Transverse colon (tissue), 4 donors: ENCODE data around the gene DIPK2A. TPM values are rescaled to one million over a fixed set of nuclear protein-coding genes. Genes with fewer than 3 reads are reported as not detected.

ENCODE experiments used
- DNase-seq: peaks from one replicate; pipeline ENCODE4 v3.0.0-alpha.2; 2019
- H3K27ac ChIP-seq, 4 donors: fragments of 200-600 bp; sonication (generic); 2 replicates each; pipeline ENCODE4 v1.5.1; 2016 to 2018; ENCODE audit warnings: inconsistent platforms in 4 of 4
- H3K27me3 ChIP-seq: fragments of 200-600 bp; sonication (generic); 2 replicates; pipeline ENCODE4 v1.5.1; 2017; ENCODE audit warnings: inconsistent platforms
- H3K36me3 ChIP-seq, 4 donors: fragments of 200-600 bp; sonication (generic); 2 replicates each; pipeline ENCODE4 v1.5.1; 2017 to 2019; ENCODE audit warnings: inconsistent platforms in 4 of 4
- H3K4me1 ChIP-seq, 4 donors: fragments of 200-600 bp; sonication (generic); 2 replicates each; pipeline ENCODE4 v1.5.1; 2017 to 2020; ENCODE audit warnings: inconsistent platforms in 4 of 4
- H3K4me3 ChIP-seq, 4 donors: fragments of 200-600 bp; sonication (generic); 1 replicate in 1 of 4; 2 replicates in 3 of 4; pipeline versions ENCODE4 v1.5.1 to v1.6.1; 2017 to 2019; ENCODE audit warnings: inconsistent platforms in 4 of 4
- H3K9me3 ChIP-seq, 2 donors: fragments of 200-600 bp; sonication (generic); 2 replicates each; pipeline ENCODE4 v1.5.1; 2017 to 2019; ENCODE audit warnings: inconsistent platforms in 2 of 2
- EP300 ChIP-seq: sonication (generic); formaldehyde crosslinking; IDR thresholded peaks from one replicate; pipeline ENCODE4 v1.6.1; 2017; ENCODE audit warnings: antibody characterized with exemption, low read depth
- POLR2A ChIP-seq: fragments of 450-650 bp; IDR thresholded peaks from one replicate; pipeline ENCODE4 v1.6.1; 2016; ENCODE audit warnings: antibody characterized with exemption, mild to moderate bottlenecking, moderate library complexity
- POLR2AphosphoS5 ChIP-seq, 3 donors: sonication (generic); formaldehyde crosslinking; IDR thresholded peaks; one replicate each; pipeline ENCODE4 v1.6.1; 2016; ENCODE audit warnings: antibody characterized with exemption in 3 of 3
- WGBS, 2 donors: methylation state at CpG; one replicate each; pipeline ENCODE4 v1.1.5; 2018; ENCODE audit warnings: low coverage in 1 of 2; 5-methylcytosine and 5-hydroxymethylcytosine counted together
- in situ Hi-C, 4 donors: fragments of 200-750 bp; cut with MboI; loops; one replicate each; pipeline versions ENCODE4 v1.15.0 to v1.15.1; 2017; ENCODE audit warnings: low sequenced_read_pairs in 3 of 4, low pct_ligation_motif_present in 1 of 4, low pct_unique_long_range_greater_than_20kb in 1 of 4
- intact Hi-C: fragments of 100-400 bp; cut with DNase I; formaldehyde crosslinking; loops from one replicate; pipeline ENCODE4 v1.15.1; 2023; ENCODE audit warnings: low total_unique reads
- total RNA-seq, 4 donors: library from RNA; depleted of rRNA; stranded (reverse); fragments of >200 nt; gene quantifications; one replicate each; pipeline ENCODE4 v1.1.0, GENCODE V29; 2016
- TF ChIP-seq, protein P1 (sequence below), 5 experiments: fragments of 200-600 bp in 3 of 5; fragments of 450-650 bp in 2 of 5; sonication (generic) in 3 of 5; IDR thresholded peaks; 1 replicate in 2 of 5; 2 replicates in 3 of 5; pipeline ENCODE4 v1.5.1; 2016 to 2017; ENCODE audit warnings: antibody characterized with exemption in 5 of 5, inconsistent platforms in 3 of 5, mild to moderate bottlenecking in 2 of 5, moderate library complexity in 1 of 5

The DIPK2A gene
- total RNA-seq, 4 donors from 2014 or later = 10.1 to 28.3 (median 17.0) TPM

DNA sequence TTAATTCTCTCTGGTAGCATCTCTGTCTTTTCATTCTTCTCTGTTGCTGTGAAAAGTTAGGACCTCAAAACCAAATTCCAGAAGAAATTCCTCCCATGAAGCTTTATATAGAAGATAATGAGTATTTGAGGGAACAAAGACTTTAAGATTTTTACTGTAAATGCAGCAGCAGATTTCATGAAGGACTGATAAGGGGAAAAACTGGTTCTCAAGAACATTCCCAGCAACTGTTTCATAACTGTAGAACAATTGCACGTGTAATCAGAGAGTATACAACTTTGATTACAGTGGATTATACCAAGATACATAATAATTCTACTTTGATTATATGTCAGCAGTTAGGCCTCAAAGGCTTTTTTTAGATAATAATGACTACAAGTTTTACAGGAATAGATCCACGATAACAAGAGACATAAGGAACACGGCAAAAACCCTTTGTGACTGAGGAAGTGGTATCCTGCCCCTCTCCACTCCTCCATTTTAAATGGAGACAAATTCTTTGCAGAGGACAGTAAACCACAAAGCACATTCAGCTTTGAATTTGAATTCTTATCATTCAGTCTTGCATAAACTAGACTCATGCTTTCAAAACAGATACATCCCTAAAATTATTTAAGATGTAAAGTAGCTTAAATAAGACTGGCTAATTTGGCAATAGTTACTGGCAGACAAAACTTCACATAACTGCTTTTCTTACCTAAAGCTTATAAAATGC, 42.9 kb upstream of the DIPK2A start:
- intact Hi-C loops = no loop called here
- Histone ChIP-seq H3K36me3 (no peaks in the 10 kb centered on the region), H3K27ac (no peak overlapping the region), H3K27me3 (no peaks in the 10 kb centered on the region), H3K9me3 (no peaks in the 10 kb centered on the region), H3K4me3 (no peak overlapping the region), H3K4me1 (no peaks in the 10 kb centered on the region)
- TF ChIP-seq EP300 = no peak
- TF ChIP-seq, protein P1, sequence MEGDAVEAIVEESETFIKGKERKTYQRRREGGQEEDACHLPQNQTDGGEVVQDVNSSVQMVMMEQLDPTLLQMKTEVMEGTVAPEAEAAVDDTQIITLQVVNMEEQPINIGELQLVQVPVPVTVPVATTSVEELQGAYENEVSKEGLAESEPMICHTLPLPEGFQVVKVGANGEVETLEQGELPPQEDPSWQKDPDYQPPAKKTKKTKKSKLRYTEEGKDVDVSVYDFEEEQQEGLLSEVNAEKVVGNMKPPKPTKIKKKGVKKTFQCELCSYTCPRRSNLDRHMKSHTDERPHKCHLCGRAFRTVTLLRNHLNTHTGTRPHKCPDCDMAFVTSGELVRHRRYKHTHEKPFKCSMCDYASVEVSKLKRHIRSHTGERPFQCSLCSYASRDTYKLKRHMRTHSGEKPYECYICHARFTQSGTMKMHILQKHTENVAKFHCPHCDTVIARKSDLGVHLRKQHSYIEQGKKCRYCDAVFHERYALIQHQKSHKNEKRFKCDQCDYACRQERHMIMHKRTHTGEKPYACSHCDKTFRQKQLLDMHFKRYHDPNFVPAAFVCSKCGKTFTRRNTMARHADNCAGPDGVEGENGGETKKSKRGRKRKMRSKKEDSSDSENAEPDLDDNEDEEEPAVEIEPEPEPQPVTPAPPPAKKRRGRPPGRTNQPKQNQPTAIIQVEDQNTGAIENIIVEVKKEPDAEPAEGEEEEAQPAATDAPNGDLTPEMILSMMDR (IDR thresholded peaks at IDR 0.05) = no peak
- no peak for TF ChIP-seq POLR2A
- no peak for TF ChIP-seq POLR2AphosphoS5 (IDR thresholded peaks at IDR 0.05)
- DNase-seq = no peak
- in situ Hi-C loops = no loop called here
- 44 to 52% methylated on average over 3 of the region's 3 CpGs for WGBS, 2 donors

DNA sequence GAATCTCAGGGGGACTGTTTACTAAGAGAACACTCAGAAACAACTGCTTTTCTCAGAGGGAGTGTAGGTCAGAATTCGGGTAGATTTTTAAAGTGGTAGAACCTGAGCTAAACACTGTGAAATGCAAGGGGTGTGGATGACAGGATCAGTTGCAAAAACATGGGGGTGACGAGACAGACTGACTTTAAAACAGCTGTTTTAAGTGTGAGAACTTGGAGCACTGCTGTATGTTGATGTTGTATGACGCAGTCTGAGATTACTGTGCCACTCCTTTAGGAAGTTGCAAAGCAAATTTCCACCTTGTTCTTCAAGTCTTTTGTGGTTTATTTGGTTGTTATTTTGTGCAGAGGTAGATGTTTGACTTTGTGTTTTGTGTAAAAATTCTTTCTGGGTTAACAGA, 36.8 kb upstream of the DIPK2A start:
- TF ChIP-seq POLR2A (no peak), POLR2AphosphoS5 (IDR thresholded peaks at IDR 0.05) (no peak), EP300 (no peak)
- TF ChIP-seq, protein P1 (IDR thresholded peaks at IDR 0.05) = no peak
- in situ Hi-C loops (no loop called here), intact Hi-C loops (no loop called here)
- no peak for DNase-seq
- Histone ChIP-seq H3K9me3 (no peaks in the 10 kb centered on the region), H3K27me3 (no peaks in the 10 kb centered on the region), H3K4me3 (no peak overlapping the region), H3K4me1 (no peaks in the 10 kb centered on the region), H3K36me3 (no peaks in the 10 kb centered on the region), H3K27ac (no peak overlapping the region)
- 53 to 62% methylated on average over 3 of the region's 3 CpGs for WGBS, 2 donors

DNA sequence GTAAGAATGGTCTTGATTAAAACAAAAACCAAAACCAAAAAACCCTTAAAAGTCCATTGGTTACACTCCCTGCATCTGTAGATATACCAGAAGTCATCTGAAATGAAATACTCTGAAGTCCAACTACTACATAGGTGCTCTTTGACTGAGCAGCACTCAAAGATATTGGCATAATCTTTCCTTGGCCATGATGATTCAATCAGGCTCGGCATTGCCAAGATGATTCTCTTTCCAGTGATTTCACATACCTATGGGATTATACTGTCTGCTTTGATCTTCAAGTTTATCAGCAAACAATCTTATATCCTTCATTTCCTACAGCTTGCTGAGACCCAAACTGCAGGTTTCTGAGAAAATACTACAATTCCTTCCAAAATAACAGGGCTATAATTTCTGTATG, 35.9 kb upstream of the DIPK2A start:
- no peaks in the 10 kb centered on the region for H3K9me3 ChIP-seq
- H3K27me3 ChIP-seq = no peaks in the 10 kb centered on the region
- 74 to 75% methylated on average over 1 of the region's 1 CpG for WGBS, 2 donors
- H3K4me1 ChIP-seq = no peaks in the 10 kb centered on the region
- no peaks in the 10 kb centered on the region for H3K36me3 ChIP-seq
- intact Hi-C loops (no loop called here), in situ Hi-C loops (no loop called here)
- H3K27ac ChIP-seq = no peak overlapping the region
- DNase-seq = no peak
- no peak overlapping the region for H3K4me3 ChIP-seq
- TF ChIP-seq EP300 (no peak), POLR2AphosphoS5 (IDR thresholded peaks at IDR 0.05) (no peak), POLR2A (no peak)
- TF ChIP-seq, protein P1 (IDR thresholded peaks at IDR 0.05) = no peak

DNA sequence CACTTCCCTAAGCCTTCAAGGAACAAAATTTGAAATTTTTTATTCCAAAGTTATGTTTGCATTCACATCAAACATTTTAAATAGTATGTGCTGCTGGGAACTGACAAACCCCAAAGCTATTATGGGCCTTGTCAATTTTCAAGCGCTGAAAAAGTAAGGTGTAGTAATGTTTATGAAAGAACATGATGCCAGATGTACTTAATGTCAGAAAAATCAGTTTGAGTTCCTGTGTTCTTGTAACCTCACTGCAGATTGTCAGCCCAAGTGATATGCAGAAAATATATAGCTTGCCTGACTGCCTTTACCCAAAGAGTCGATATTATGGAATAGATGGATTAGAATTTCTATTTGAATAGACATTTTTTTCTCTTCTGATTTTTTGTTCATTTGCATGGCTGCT, 20.8 kb upstream of the DIPK2A start:
- no peaks in the 10 kb centered on the region for H3K4me1 ChIP-seq
- no peak overlapping the region for H3K27ac ChIP-seq
- 75 to 81% methylated on average over 2 of the region's 2 CpGs for WGBS, 2 donors
- in situ Hi-C loops = loop anchor here in 2 of 4 donors (10.0 to 25.0 kb wide), 2 partner anchors 176 to 189 kb away; no protein-coding TSS in a partner anchor
- intact Hi-C loops = no loop called here
- no peak for DNase-seq
- TF ChIP-seq, protein P1 (IDR thresholded peaks at IDR 0.05) = no peak
- TF ChIP-seq EP300 = no peak
- TF ChIP-seq POLR2A = no peak
- no peak for TF ChIP-seq POLR2AphosphoS5 (IDR thresholded peaks at IDR 0.05)
- no peaks in the 10 kb centered on the region for H3K36me3 ChIP-seq
- H3K4me3 ChIP-seq = no peak overlapping the region
- H3K9me3 ChIP-seq = no peaks in the 10 kb centered on the region
- H3K27me3 ChIP-seq = no peaks in the 10 kb centered on the region
